Panc1 (cell line): ENCODE data around the gene CHAC1. TPM values are rescaled to one million over a fixed set of nuclear protein-coding genes. Genes with fewer than 3 reads are reported as not detected.

Source experiments
- ATAC-seq: fragments of 200-7000 bp; cut with Tn5 transposase; 2 replicates; pipeline ENCODE4 v1.9.1; 2020; ENCODE audit warnings: mild to moderate bottlenecking, moderate library complexity
- BruUV-seq: library from RNA; stranded (reverse); fragments of 400-500 nt; replicated peaks from 2 replicates; lab custom pipeline; 2021; lab: Mats Ljungman, UMichigan
- CTCF ChIA-PET: fragments of 300-600 bp; sonication (Branson Sonifier 250); formaldehyde crosslinking; loops from one replicate; lab custom pipeline; 2022; ENCODE audit warnings: antibody characterized with exemption; lab: Charles Lee
- POLR2A ChIA-PET: fragments of 300-600 bp; sonication (Branson Sonifier 250); formaldehyde crosslinking; loops from one replicate; lab custom pipeline; 2022; ENCODE audit warnings: antibody characterized with exemption; lab: Charles Lee
- DNase-seq: peaks from one replicate; pipeline ENCODE4 v3.0.0-alpha.2; 2010; ENCODE audit warnings: low read depth, low spot score
- H3K27ac ChIP-seq: 2 replicates; pipeline ENCODE4 v1.5.1; 2011; ENCODE audit warnings: mild to moderate bottlenecking, low read length, inconsistent platforms
- H3K27me3 ChIP-seq: fragments of 200-500 bp; sonication (Bioruptor generic); 2 replicates; pipeline ENCODE4 v1.6.0; 2014; ENCODE audit warnings: low read length, inconsistent platforms; ENCODE audit not compliant: control insufficient read depth, insufficient read depth
- H3K36me3 ChIP-seq: fragments of 200-500 bp; sonication (Bioruptor generic); 2 replicates; pipeline ENCODE4 v1.5.1; 2014; ENCODE audit warnings: inconsistent platforms, mild to moderate bottlenecking, low read length, moderate library complexity; ENCODE audit not compliant: control insufficient read depth, insufficient read depth
- H3K4me1 ChIP-seq: 2 replicates; pipeline ENCODE4 v1.5.1; 2011; ENCODE audit warnings: inconsistent platforms, mild to moderate bottlenecking, low read length, moderate library complexity; ENCODE audit not compliant: control insufficient read depth, insufficient read depth
- H3K4me3 ChIP-seq, 2 experiments: 2 replicates each; pipeline ENCODE4 v1.5.1; 2011 to 2012; ENCODE audit warnings: low read depth in 2 of 2, low read length in 2 of 2, mild to moderate bottlenecking in 2 of 2, inconsistent platforms in 1 of 2, moderate library complexity in 1 of 2
- H3K9me3 ChIP-seq: fragments of 200-500 bp; sonication (Bioruptor generic); 2 replicates; pipeline ENCODE4 v1.5.1; 2014; ENCODE audit warnings: low read depth, mild to moderate bottlenecking, inconsistent platforms, low read length, moderate library complexity; ENCODE audit not compliant: control insufficient read depth, insufficient read depth
- POLR2AphosphoS5 ChIP-seq: IDR thresholded peaks from 2 replicates; pipeline ENCODE4 v1.6.1; 2012; ENCODE audit warnings: mild to moderate bottlenecking, low read depth, low read length, moderate library complexity
- SIN3A ChIP-seq: IDR thresholded peaks from 2 replicates; pipeline ENCODE4 v1.6.1; 2012; ENCODE audit warnings: low read depth, mild to moderate bottlenecking, low read length, moderate library complexity, borderline replicate concordance; ENCODE audit not compliant: insufficient read depth
- TCF7L2 ChIP-seq: IDR thresholded peaks from 2 replicates; pipeline ENCODE4 v1.6.1; 2011; ENCODE audit warnings: mild to moderate bottlenecking, low read depth, low read length, inconsistent platforms
- in situ Hi-C: cut with HindIII; loops from 2 replicates; pipeline ENCODE4 v1.10.0; 2016; ENCODE audit warnings: low sequenced_read_pairs, low pct_unique_long_range_greater_than_20kb
- intact Hi-C: fragments of 100-400 bp; cut with micrococcal nuclease; formaldehyde crosslinking; loops from one replicate; pipeline ENCODE4 v1.10.0; 2022; ENCODE audit not compliant: unreplicated experiment
- total RNA-seq: library from RNA; stranded (reverse); gene quantifications from one replicate; pipeline ENCODE4 v1.2.1, GENCODE V29; 2021; ENCODE audit not compliant: unreplicated experiment
- TF ChIP-seq, protein P1 (sequence below): fragments of 450-650 bp; IDR thresholded peaks from 2 replicates; pipeline ENCODE4 v1.5.1; 2017; ENCODE audit warnings: mild to moderate bottlenecking
- TF ChIP-seq, protein P2 (sequence below), 2 experiments: IDR thresholded peaks; 2 replicates each; pipeline ENCODE4 v1.6.1; 2011 to 2012; ENCODE audit warnings: low read depth in 2 of 2, control low read depth in 1 of 2, low read length in 1 of 2, mild to moderate bottlenecking in 1 of 2, moderate library complexity in 1 of 2; ENCODE audit not compliant: insufficient read depth in 1 of 2

Gene CHAC1
- total RNA-seq, 1 experiment from 2014 or later = 15.5 TPM

DNA sequence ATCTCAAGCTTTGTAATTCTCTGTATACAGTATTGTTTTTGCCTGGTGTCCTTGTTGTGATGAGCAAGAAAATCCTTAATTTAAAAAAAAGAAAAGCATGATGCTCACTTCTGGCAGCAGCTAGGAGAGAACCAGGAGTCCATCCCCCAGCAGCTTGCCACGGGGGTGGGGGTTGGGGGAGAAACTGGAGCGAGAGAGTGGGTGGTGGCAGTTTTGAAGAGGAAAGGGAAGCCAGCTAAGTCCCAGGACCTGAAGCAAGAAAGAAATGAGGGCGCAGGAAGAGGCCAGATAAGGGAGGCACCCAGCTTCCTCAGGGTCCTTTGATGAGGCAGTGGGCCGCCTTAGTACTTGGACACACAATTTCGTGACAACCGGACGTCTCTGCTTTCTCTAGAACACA lies 23.5 kb downstream of the CHAC1 start:
- intact Hi-C loops (no loop called here), in situ Hi-C loops (no loop called here)
- ChIA-PET CTCF (no interaction called here), POLR2A (no interaction called here)
- H3K4me3 ChIP-seq = no peak overlapping the region
- BruUV-seq = no TSS peak
- TF ChIP-seq SIN3A = no peak
- TF ChIP-seq TCF7L2 = no peak
- TF ChIP-seq, protein P1, sequence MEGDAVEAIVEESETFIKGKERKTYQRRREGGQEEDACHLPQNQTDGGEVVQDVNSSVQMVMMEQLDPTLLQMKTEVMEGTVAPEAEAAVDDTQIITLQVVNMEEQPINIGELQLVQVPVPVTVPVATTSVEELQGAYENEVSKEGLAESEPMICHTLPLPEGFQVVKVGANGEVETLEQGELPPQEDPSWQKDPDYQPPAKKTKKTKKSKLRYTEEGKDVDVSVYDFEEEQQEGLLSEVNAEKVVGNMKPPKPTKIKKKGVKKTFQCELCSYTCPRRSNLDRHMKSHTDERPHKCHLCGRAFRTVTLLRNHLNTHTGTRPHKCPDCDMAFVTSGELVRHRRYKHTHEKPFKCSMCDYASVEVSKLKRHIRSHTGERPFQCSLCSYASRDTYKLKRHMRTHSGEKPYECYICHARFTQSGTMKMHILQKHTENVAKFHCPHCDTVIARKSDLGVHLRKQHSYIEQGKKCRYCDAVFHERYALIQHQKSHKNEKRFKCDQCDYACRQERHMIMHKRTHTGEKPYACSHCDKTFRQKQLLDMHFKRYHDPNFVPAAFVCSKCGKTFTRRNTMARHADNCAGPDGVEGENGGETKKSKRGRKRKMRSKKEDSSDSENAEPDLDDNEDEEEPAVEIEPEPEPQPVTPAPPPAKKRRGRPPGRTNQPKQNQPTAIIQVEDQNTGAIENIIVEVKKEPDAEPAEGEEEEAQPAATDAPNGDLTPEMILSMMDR = no peak
- TF ChIP-seq POLR2AphosphoS5 = no peak
- TF ChIP-seq, protein P2, sequence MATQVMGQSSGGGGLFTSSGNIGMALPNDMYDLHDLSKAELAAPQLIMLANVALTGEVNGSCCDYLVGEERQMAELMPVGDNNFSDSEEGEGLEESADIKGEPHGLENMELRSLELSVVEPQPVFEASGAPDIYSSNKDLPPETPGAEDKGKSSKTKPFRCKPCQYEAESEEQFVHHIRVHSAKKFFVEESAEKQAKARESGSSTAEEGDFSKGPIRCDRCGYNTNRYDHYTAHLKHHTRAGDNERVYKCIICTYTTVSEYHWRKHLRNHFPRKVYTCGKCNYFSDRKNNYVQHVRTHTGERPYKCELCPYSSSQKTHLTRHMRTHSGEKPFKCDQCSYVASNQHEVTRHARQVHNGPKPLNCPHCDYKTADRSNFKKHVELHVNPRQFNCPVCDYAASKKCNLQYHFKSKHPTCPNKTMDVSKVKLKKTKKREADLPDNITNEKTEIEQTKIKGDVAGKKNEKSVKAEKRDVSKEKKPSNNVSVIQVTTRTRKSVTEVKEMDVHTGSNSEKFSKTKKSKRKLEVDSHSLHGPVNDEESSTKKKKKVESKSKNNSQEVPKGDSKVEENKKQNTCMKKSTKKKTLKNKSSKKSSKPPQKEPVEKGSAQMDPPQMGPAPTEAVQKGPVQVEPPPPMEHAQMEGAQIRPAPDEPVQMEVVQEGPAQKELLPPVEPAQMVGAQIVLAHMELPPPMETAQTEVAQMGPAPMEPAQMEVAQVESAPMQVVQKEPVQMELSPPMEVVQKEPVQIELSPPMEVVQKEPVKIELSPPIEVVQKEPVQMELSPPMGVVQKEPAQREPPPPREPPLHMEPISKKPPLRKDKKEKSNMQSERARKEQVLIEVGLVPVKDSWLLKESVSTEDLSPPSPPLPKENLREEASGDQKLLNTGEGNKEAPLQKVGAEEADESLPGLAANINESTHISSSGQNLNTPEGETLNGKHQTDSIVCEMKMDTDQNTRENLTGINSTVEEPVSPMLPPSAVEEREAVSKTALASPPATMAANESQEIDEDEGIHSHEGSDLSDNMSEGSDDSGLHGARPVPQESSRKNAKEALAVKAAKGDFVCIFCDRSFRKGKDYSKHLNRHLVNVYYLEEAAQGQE (IDR thresholded peaks at IDR 0.05; ENCODE audit: insufficient read depth in 1 of 2, low read depth in 2 of 2, low read length in 1 of 2) = no peak
- no peaks in the 10 kb centered on the region for H3K27me3 ChIP-seq
- no peaks in the 10 kb centered on the region for H3K4me1 ChIP-seq
- H3K27ac ChIP-seq = no peak overlapping the region
- H3K36me3 ChIP-seq = peaks cover 21% of the 10 kb centered on the region
- ATAC-seq (no peak), DNase-seq (no peak)
- H3K9me3 ChIP-seq = no peaks in the 10 kb centered on the region

- POLR2A ChIA-PET = no interaction called here
Measured at GRCh38 chr15:40978141-40978540, 24.9 kb downstream of the CHAC1 start.

More at GRCh38 chr15:40978141-40978540, 24.9 kb downstream of the CHAC1 start:
- Histone ChIP-seq H3K27ac (no peak overlapping the region), H3K9me3 (no peaks in the 10 kb centered on the region), H3K36me3 (peaks cover 28% of the 10 kb centered on the region), H3K4me1 (no peaks in the 10 kb centered on the region), H3K4me3 (no peak overlapping the region), H3K27me3 (no peaks in the 10 kb centered on the region)
- no TSS peak for BruUV-seq
- intact Hi-C loops (no loop called here), in situ Hi-C loops (no loop called here)
- ATAC-seq = no peak
- no peak for DNase-seq
- CTCF ChIA-PET = no interaction called here
- TF ChIP-seq, protein P1 = no peak
- TF ChIP-seq TCF7L2 = no peak
- no peak for TF ChIP-seq SIN3A
- TF ChIP-seq, protein P2 (IDR thresholded peaks at IDR 0.05; ENCODE audit: insufficient read depth in 1 of 2, low read depth in 2 of 2, low read length in 1 of 2) = no peak
- TF ChIP-seq POLR2AphosphoS5 = no peak
